Myocyte (in vitro differentiated cells): Measurements from ENCODE around the gene DENND5A. TPM values are rescaled to one million over a fixed set of nuclear protein-coding genes. Genes with fewer than 3 reads are reported as not detected.
A peak's percentile ranks its signal among the peaks of the same experiment; 100 is the strongest.
"Not testable (repeated sequence)": the region's sequence is repeated elsewhere in the genome, so short reads cannot be mapped to it uniquely, and the experiment has no call there.

Source experiments
- DNase-seq: peaks from one replicate; pipeline ENCODE4 v3.0.0-alpha.2; 2012; ENCODE audit warnings: low read depth
- total RNA-seq: library from RNA; depleted of rRNA; stranded (reverse); fragments of >200 nt; gene quantifications from 2 replicates; pipeline ENCODE4 v1.2.3, GENCODE V29; 2014

Gene DENND5A
- total RNA-seq, 1 donor from 2014 or later, result 55.3 TPM

DNA sequence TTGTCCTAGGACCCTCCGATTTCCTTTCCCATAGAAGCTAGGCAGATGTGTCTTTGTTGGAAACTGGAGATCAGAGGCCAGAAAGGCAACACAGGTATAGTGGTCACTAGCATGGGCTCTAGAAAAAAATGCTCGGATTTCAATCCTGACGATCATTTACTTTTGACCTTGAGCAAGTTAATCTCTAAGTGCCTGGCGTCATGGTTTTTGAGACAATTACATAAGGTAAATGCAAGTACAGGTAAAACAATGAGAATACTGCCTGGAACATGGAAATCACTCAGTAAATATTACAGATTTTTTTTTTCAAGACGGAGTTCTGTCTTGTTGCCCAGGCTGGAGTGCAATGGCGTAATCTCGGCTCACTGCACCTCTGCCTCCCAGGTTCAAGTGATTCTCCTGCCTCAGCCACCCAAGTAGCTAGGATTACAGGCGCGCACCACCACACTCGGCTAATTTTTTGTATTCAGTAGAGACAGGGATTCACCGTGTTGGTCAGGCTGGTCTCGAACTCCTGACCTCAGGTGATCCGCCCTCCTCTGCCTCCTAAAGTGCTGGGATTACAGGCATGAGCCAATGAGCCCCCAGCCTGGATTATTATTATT, 1.1 kb upstream of the DENND5A start:
- DNase-seq, result no peak

DNA sequence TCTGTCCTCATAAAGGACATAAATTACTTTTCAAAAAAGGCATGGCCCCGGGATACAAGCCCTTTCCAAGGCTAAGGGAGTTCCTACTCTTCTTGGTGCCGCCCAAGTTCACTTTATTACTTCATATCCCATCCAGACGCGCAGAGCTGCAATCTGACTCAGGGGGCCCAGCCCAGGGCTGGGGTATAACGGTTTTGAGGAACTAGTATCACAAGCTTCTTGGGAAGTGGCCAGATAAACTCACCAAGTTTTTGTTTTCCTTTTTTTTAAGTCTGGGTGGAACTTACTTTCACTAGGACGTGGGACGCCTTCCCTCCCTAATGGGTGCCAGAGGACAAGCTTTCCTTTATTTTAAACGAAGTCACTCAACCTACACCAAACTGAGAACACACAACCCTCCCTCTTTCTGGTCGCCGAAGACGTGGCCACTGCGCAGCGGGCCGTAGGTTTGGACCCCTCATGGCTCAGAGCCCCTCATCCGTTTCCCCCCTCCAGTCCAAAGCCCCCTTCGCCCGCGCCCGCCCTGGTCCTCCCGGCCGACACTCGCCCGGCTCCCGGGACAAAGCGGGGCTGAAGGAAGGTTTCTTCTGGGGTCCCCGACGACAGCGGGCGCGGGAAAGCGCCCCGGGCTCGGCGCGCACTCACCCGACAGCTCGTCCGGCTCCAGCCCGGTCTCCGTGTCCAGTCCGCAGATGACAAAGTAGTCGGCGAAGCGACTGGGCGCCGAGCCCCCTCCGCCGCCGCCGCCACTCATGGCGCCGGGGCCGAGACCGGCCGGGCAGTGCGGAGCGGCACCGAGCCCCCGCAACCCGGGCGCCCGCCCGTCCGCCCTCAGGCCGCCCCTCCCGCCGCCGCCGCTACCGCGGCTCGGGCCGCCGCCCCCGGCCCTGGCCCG, 587 bp downstream of the DENND5A start:
- DNase-seq, result peak; percentile 69

GRCh38 chr11:9263840-9264315, 1.3 kb downstream of the DENND5A start:
- DNase-seq, result peak; percentile 26

DNA sequence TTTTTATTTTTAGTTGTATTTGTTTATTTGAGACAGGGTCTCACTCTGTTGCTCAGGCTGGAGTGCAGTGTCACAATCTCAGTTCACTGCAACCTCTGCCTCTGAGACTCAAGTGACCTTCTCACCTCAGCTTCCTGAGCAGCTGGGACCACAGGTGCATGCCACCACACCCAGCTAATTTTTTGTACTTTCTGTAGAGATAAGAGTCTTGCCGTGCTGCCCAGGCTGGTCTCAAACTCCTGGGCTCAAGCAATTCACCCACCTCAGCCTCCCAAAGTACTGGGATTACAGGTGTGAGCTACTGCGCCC, 4.4 kb downstream of the DENND5A start:
- not testable (repeated sequence) for DNase-seq

DNA sequence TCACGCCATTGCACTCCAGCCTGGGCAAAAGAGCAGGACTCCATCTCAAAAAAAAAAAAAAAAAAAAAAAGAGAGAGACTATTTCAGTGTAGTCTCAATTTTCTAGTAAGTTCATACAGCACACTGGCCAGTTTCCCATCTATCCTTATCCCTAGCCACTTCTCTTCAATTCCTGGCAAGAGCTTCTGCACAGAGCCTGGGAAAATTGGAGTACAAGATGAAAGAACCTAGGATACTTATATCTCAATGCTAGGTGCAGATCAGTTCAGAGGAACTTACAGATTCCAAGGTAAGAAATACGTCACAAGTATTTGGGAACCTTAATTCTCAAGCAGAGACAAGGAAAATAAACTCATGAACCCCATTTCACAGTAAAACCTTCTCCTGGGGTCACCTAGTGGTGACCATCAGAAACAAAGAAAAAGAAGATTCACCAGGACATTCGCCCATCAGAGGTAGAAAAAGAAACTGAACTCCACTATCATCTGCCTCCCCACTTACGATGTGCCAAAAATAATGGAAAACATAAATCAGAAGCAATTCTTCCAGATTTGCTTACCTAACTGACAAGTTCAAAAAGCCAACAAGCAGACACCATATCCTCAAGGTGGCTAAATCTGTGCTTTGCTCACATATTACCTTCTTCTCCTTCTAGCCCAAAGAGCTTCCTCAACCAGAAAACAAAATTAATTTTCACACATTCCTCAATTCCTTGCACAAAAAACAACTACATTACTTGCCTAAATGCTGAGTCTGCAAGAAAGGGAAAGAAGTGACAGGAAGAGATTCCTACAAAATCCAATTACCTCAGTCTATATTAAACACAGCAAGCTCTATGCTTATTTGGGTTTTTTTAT, 4.9 kb downstream of the DENND5A start:
- DNase-seq, result no peak

DNA sequence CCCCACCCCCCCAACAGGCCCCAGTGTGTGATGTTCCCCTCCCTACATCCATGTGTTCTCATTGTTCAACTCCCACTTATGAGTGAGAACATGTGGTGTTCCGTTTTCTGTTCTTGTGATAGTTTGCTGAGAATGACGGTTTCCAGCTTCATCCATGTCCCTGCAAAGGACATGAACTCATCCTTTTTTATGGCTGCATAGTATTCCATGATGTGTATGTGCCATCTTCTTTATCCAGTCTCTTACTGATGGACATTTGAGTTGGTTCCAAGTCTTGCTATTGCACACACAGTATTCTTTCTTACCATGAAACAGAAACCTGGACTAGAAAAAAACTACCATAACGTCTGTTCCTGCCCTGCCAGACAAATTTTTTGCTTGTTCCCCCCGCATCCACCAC, 6.9 kb downstream of the DENND5A start:
- DNase-seq, result not testable (repeated sequence)

DNA sequence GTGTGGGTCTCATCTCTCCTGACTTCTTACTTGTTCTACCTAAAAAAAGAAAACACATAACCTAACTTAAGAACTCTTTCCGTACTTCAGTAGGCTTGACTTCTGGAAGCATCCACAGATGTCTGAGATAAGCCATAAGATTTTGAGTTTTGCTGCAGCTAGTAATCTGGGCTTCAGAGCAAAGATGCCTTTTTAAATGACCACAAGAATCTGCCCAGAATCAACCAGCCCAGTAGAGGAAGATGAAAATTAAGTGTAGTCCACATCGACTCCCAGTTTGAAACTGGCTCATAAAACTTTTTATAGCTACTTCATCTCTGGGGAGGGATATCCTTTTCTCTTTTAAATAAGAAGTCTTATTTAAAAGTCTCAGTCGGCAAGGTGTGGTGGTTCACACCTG, 10.7 kb downstream of the DENND5A start:
- no peak for DNase-seq

GRCh38 chr11:9253086-9253485, 12.1 kb downstream of the DENND5A start:
- DNase-seq, result no peak

GRCh38 chr11:9251311-9251710, 13.8 kb downstream of the DENND5A start:
- no peak for DNase-seq

- peak; percentile 29 for DNase-seq
Observed at GRCh38 chr11:9250139-9250582, 15.0 kb downstream of the DENND5A start.

DNA sequence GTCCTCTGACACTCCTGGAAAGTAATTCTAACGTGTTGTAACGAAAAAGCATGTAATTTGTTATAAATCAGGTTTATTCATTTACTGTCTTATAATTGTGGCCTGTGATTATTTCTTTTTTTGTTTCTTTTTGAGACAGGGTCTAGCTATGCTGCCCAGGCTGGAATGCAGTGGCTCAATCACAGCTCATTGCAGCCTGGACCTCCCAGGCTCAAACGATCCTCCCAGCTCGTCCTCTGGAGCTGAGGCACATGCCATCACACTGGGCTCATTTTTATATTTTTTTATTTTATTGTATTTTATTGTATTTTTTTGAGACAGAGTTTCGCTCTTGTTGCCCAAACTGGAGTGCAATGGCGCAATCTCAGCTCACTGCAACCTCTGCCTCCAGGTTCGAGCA, 15.9 kb downstream of the DENND5A start:
- DNase-seq, result no peak

DNA sequence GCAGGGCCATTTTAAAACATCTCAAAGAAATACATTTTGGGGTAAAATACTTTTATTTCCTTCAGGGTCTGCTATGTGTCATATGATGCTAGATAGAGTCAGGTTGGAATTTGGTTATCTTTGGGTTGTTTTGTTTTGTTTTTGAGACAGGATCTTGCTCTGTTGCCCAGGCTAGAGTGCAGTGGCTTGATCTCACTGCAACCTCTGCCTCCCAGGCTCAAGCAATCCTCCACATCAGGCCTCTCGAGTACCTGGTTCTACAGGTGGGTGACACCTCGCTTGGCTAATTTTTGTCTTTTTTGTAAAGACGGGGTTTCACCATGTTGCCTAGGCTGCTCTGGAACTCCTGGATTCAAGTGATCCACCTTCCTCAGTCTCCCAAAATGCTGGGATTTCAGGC, 17.3 kb downstream of the DENND5A start:
- DNase-seq, result no peak

DNA sequence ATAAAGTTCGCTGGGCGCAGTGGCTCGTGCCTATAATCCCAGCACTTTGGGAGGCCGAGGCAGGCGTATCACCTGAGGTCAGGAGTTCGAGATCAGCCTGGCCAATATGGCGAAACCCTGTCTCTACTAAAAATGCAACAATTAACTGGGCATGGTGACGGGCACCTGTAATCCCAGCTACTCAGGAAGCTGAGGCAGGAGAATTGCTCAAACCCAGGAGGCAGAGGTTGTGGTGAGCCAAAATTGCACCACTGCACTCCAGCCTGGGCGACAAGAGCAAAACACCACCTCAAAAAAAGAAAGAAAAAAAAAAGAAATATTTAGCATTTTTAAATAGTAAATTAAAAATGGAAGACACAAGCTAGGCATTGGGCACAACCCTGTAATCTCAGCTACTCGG, 28.9 kb downstream of the DENND5A start:
- DNase-seq, result not testable (repeated sequence)

DNA sequence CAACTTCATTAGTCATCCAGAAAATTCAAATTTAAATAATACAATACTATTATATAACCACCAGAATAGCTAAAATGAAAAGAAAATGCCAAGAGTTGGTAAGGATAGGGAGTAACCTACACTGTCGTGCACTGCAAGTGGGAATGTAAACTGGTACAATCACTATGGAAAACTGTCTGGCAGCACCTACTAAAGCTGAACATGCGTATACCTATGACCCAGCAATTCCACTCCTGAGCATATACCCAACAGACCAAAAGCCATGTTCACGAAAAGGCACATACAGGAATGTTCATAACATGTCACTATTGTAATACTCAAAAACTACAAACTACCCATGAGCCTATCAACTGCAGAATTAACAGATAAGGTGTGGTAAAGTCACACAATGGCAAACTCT, 32.7 kb downstream of the DENND5A start:
- no peak for DNase-seq

DNA sequence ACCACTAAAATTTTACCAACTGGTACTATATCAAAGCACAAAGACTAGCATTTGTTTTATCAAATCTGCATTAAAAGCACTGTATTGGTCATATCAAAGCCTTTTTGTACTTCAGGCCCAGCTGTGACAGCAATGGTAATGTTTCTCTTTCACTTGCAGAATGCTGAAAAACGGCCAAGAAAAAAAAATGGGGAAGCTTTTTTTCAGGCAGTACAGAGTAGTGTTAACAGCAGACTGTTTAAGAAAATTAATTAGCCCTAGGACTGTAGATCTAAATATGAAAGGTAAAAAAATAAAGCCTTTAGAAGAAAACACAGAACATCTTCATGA, 33.3 kb downstream of the DENND5A start:
- DNase-seq, result peak; percentile 53

GRCh38 chr11:9230296-9230695, 34.9 kb downstream of the DENND5A start:
- no peak for DNase-seq

DNA sequence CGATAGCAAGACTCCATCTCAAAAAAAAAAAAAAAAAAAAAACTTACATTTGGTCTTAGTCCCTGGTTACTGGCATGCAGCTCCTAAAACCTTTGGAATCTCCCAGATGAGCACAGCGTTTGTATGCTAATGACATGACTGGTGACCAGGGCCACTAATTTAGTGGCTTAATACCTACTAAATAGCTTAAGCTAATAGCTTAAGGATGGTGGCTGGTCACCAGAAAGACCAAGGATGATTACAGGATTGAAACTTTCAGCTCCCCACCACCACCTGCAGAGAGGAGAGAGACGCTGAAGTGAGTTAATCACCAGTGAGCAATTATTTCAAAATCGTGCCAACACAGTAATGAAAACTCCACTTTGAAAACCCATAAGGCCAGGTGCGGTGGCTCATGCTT, 37.1 kb downstream of the DENND5A start:
- DNase-seq, result no peak

DNA sequence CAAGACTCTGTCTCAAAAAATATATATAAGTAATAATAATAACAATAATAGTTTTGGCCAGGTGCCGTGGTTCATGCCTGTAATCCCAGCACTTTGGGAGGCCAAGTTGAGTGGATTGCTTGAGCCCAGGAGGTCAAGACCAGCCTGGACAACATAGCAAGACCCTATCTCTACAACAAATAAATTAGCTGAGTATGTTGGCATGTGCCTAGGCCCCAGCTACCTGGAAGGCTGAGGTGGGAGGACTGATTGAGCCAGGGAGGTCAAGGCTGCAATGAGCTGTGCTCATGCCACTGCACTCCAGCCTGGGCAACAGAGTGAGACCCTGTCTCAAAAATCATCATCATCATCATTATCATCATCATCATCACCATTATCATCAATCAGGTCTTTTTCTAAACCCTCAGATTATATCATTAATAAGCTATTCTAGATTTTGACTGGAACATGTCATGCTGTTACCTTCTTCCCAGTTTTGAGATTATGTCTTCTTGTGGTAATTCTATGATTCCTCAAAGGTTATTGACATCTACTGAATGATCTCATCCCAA, 39.3 kb downstream of the DENND5A start:
- no peak for DNase-seq

GRCh38 chr11:9222654-9223053, 42.5 kb downstream of the DENND5A start:
- no peak for DNase-seq

DNA sequence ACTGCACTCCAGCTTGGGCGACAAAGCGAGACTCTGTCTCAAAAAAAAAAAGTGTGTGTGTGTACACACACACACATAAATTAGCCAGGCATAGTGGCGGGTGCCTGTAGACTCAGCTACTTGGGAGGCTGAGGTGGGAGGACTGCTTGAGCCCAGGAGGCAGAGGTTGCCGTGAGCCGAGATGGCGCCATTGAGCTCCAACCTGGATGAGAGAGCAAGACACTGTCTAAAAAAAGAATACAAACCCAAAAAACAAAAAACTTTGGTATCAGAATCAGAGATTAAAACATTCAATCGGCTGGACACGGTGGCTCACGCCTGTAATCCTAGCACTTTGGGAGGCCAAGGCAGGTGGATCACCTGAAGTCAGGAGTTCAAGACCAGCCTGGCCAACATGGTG, 44.3 kb downstream of the DENND5A start:
- DNase-seq, result not testable (repeated sequence)

DNA sequence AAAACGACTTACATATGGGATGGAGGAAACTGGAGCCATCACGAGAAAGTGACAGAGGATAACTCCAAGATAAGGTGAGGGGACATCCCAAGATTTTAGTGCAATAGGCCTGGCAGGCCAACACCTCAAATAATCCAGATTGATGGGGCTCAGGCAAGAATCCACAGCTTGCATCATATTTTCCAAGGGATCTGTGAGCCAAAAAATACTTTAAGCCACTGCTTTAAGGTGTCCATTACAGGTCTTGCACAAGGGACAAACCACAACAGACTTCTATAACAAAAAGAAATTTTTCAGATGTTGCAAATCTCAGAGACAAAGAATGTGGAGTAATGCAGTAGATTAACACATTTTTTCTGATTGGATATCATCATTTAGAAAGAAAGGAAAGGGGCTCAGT, 45.6 kb downstream of the DENND5A start:
- peak; percentile 67 for DNase-seq

- DNase-seq, result peak; percentile 34
Observed at GRCh38 chr11:9219115-9219514, 46.0 kb downstream of the DENND5A start.
